Measurements from ENCODE around the gene RNF11.

The RNF11 gene

GRCh38 chr1:51276286-51276685 is 40.2 kb downstream of the RNF11 start:
- no peaks in the 10 kb centered on the region for H3K27me3 ChIP-seq (ENCODE audit: insufficient read depth, poor library complexity, severe bottlenecking)
- no peak for DNase-seq (ENCODE audit: low read depth in 1 of 2, low spot score in 1 of 2)
- TF ChIP-seq GABPA (IDR thresholded peaks at IDR 0.05; ENCODE audit: low read depth) (no peak), POLR2AphosphoS5 (IDR thresholded peaks at IDR 0.05; ENCODE audit: low read depth) (no peak), REST (IDR thresholded peaks at IDR 0.05; ENCODE audit: insufficient replicate concordance, low read depth) (no peak), SPI1 (IDR thresholded peaks at IDR 0.05; ENCODE audit: borderline replicate concordance, low read depth) (no peak), CTCF (IDR thresholded peaks at IDR 0.05; ENCODE audit: insufficient read depth, low read length) (no peak)

GRCh38 chr1:51280321-51280978 is 44.4 kb downstream of the RNF11 start:
- TF ChIP-seq SPI1 (IDR thresholded peaks at IDR 0.05; ENCODE audit: borderline replicate concordance, low read depth) (no peak), POLR2AphosphoS5 (IDR thresholded peaks at IDR 0.05; ENCODE audit: low read depth) (no peak), REST (IDR thresholded peaks at IDR 0.05; ENCODE audit: insufficient replicate concordance, low read depth) (no peak), CTCF (IDR thresholded peaks at IDR 0.05; ENCODE audit: insufficient read depth, low read length) (no peak), GABPA (IDR thresholded peaks at IDR 0.05; ENCODE audit: low read depth) (no peak)

More at GRCh38 chr1:51276286-51276685, 40.2 kb downstream of the RNF11 start:
- H3K27ac ChIP-seq (replicated peaks) = no peak overlapping the region
- H3K4me3 ChIP-seq (replicated peaks; ENCODE audit: insufficient read depth, low read length) = no peak overlapping the region

GRCh38 chr1:51281807-51282206 is 45.7 kb downstream of the RNF11 start:
- DNase-seq (ENCODE audit: low read depth in 1 of 2, low spot score in 1 of 2) = no peak
- H3K27ac ChIP-seq (replicated peaks) = no peak overlapping the region
- no peaks in the 10 kb centered on the region for H3K27me3 ChIP-seq (ENCODE audit: insufficient read depth, poor library complexity, severe bottlenecking)
- H3K4me3 ChIP-seq (replicated peaks; ENCODE audit: insufficient read depth, low read length) = no peak overlapping the region
- TF ChIP-seq GABPA (IDR thresholded peaks at IDR 0.05; ENCODE audit: low read depth) = no peak
- no peak for TF ChIP-seq CTCF (IDR thresholded peaks at IDR 0.05; ENCODE audit: insufficient read depth, low read length)
- TF ChIP-seq REST (IDR thresholded peaks at IDR 0.05; ENCODE audit: insufficient replicate concordance, low read depth) = no peak
- no peak for TF ChIP-seq SPI1 (IDR thresholded peaks at IDR 0.05; ENCODE audit: borderline replicate concordance, low read depth)
- TF ChIP-seq POLR2AphosphoS5 (IDR thresholded peaks at IDR 0.05; ENCODE audit: low read depth) = no peak

More at GRCh38 chr1:51280321-51280978, 44.4 kb downstream of the RNF11 start:
- no peak for DNase-seq (ENCODE audit: low read depth in 1 of 2, low spot score in 1 of 2)
- Histone ChIP-seq H3K27me3 (ENCODE audit: insufficient read depth, poor library complexity, severe bottlenecking) (no peaks in the 10 kb centered on the region), H3K27ac (replicated peaks) (no peak overlapping the region), H3K4me3 (replicated peaks; ENCODE audit: insufficient read depth, low read length) (no peak overlapping the region)

Data from HL-60 (cell line).